Cardiac atrium fibroblast (primary cell): Measurements from ENCODE around the gene BMERB1. TPM values are rescaled to one million over a fixed set of nuclear protein-coding genes. Genes with fewer than 3 reads are reported as not detected.

Experiments used
- total RNA-seq: library from RNA; depleted of rRNA; stranded (reverse); fragments of >200 nt; gene quantifications from 2 replicates; pipeline ENCODE4 v1.2.3, GENCODE V29; 2015

Gene BMERB1
- 23.1 and 37.7 TPM in 2 replicates for total RNA-seq

GRCh38 chr16:15434425-15435215, at the start of gene BMERB1:
BMERB1 (plus strand) TSS chr16:15434588; CDS start chr16:15434654, 66 bp downstream.

GRCh38 chr16:15395631-15396508, 38.5 kb upstream of the BMERB1 start, which contains the start of gene MPV17L:
MPV17L (plus strand) TSS chr16:15395754; CDS start chr16:15395898, 144 bp downstream.

Other genes starting within 250 kb of the BMERB1 start
- gene NPIPA5, start 56.3 kb upstream of the BMERB1 start, total RNA-seq, result 3.4 and 16.4 TPM in 2 replicates
- 0.18 and 0.81 TPM in 2 replicates for gene MPV17L, start 38.8 kb upstream of the BMERB1 start, total RNA-seq
- 10.5 and 25.3 TPM in 2 replicates for gene MARF1, start 208.6 kb downstream of the BMERB1 start, total RNA-seq
- 19.4 and 51.8 TPM in 2 replicates for gene NDE1, start 215.7 kb downstream of the BMERB1 start, total RNA-seq